Stimulated activated CD4-positive, alpha-beta T cell treated with anti-CD3 and anti-CD28 coated beads, Interleukin-15, amount 100 ng/mL, for 24 hours (primary cell): ENCODE measurements around the gene TRERF1.

ENCODE experiments used
- DNase-seq: peaks from one replicate; pipeline ENCODE4 v3.0.0-alpha.2; 2020

Gene TRERF1

DNA sequence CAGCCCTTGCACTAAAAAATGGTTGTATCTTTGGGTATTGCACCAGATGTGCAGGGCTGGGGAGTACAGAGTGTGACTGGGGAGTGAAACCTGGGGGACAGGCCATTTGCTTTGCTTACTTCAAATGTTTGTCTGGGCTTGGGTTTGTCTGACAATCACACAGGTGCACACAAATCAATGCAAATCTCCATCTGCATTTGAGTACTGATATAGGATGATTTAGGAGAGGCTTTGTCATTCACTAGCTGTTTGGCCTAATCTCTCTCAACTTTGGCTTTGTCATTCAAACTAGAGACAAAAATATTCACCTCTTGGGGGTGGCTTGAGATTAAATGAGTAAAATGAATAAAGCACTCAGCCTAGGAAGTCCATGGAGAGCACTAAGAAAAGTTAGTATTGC lies 274.7 kb downstream of the TRERF1 start:
- no peak for DNase-seq

DNA sequence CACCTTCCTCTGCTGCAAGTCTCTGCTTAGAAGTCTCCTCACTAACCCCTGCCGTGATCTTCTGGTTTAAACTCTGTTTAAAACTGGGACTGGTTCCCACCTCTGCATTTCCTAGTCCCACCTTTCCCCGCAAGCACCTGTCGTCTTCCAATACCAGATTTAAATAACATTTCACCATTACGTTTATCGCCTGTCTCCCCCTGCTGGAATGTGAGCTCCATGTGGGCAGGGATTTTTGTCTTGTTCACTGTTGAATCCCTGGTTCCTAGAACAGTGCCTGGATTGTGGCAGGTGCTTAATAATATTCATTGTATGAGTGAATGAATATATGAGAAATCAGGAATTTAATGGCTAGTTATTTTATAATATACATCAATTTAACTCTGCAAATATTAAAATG lies 275.9 kb downstream of the TRERF1 start:
- DNase-seq, result peak; percentile 12
